ENCODE results near the gene PKHD1.

PKHD1 gene

DNA sequence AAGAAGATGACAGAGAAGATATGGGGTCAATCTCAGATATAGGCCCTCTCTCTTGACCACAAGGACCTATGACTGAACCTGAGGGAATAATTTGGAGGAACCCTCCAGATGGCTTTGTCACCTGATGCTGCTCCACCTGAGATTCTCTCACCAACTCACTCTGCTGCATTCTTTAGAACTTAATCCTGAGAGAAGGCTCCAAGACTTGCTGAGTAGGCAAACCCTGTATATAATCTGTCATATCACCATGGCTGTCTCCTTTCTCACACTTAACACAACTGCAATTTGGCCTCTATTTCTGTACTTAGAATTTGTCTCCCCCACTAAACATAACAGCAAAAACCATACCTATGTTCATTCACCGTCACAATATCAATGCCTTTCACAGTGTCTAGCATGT, 172.3 kb downstream of the PKHD1 start:
- FAIRE-seq (no peak), DNase-seq (ENCODE audit: insufficient read length, low spot score) (no peak)
- TF ChIP-seq CTCF (IDR thresholded peaks at IDR 0.05; ENCODE audit: insufficient read depth, missing control alignments): no peak

- FAIRE-seq (no peak), DNase-seq (ENCODE audit: insufficient read length, low spot score) (no peak)
- TF ChIP-seq CTCF (IDR thresholded peaks at IDR 0.05; ENCODE audit: insufficient read depth, missing control alignments): no peak
Measured at GRCh38 chr6:51913265-51913664, 174.1 kb downstream of the PKHD1 start.

GRCh38 chr6:51910851-51911250, 176.6 kb downstream of the PKHD1 start:
- no peak for FAIRE-seq
- DNase-seq (ENCODE audit: insufficient read length, low spot score): no peak
- TF ChIP-seq CTCF (IDR thresholded peaks at IDR 0.05; ENCODE audit: insufficient read depth, missing control alignments): no peak

- TF ChIP-seq CTCF (IDR thresholded peaks at IDR 0.05; ENCODE audit: insufficient read depth, missing control alignments): no peak
- no peak for FAIRE-seq
- no peak for DNase-seq (ENCODE audit: insufficient read length, low spot score)
Measured at GRCh38 chr6:51908243-51908642, 179.2 kb downstream of the PKHD1 start.

- no peak for TF ChIP-seq CTCF (IDR thresholded peaks at IDR 0.05; ENCODE audit: insufficient read depth, missing control alignments)
- FAIRE-seq (no peak), DNase-seq (ENCODE audit: insufficient read length, low spot score) (no peak)
Measured at GRCh38 chr6:51901766-51902764, 185.3 kb downstream of the PKHD1 start.

DNA sequence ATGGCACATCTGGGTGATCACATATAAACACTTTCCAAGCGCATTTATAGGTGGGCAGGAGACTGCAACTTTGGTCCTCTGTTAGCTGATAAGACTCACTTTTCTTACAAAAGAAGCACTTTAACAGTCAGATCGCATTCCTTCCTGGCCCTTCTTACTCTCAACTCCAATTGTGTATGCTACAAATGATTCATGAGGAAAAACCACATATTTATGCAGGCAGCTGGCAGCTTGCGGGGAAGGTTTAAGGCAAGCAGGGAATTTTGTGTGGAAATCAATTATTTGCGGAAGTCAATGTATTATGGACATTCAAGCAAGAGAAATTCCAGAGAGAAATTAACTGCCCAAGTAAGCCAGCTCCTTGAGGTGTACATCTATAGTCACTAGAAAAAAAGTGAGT, 194.0 kb downstream of the PKHD1 start:
- no peak for TF ChIP-seq CTCF (IDR thresholded peaks at IDR 0.05; ENCODE audit: insufficient read depth, missing control alignments)
- no peak for DNase-seq (ENCODE audit: insufficient read length, low spot score)
- no peak for FAIRE-seq

DNA sequence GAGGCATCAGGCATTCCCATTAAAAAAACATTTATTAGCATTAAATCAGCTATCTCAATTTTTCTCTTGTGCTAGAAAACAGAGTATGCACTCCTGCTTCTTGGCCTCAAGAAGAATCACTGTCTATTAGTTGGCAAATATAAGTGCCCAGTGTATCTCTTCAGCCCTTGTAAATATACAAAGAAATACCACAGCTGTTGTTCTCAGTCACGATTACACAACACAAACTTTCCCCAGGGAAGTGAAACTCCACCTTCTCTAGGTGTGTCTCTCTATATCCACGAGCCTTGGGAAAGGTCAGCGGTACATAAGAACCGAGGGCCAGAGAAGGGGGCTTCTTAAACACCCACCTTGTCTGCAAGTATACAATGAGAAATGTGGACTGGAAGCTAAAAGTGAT, 194.7 kb downstream of the PKHD1 start:
- TF ChIP-seq CTCF (IDR thresholded peaks at IDR 0.05; ENCODE audit: insufficient read depth, missing control alignments): no peak
- FAIRE-seq (no peak), DNase-seq (ENCODE audit: insufficient read length, low spot score) (no peak)
